HCT116 (cell line): ENCODE measurements around the gene UQCRQ.

Experiments
- CTCF ChIP-seq, 3 experiments: fragments of 200-600 bp in 1 of 3; sonication (generic) in 1 of 3; IDR thresholded peaks in 2 of 3; conservative IDR thresholded peaks in 1 of 3; 2 replicates each; pipeline ENCODE4 v1.5.1; 2012 to 2017; ENCODE audit warnings: low read depth in 2 of 3, low read length in 2 of 3, antibody characterized with exemption in 1 of 3, borderline replicate concordance in 1 of 3, control low read depth in 1 of 3, mild to moderate bottlenecking in 1 of 3, mixed read lengths in 1 of 3, mixed run types in 1 of 3, moderate library complexity in 1 of 3; ENCODE audit not compliant: insufficient read depth in 1 of 3
- EZH2 ChIP-seq: fragments of 200-600 bp; sonication (generic); IDR thresholded peaks from 2 replicates; pipeline ENCODE4 v1.6.1; 2017; ENCODE audit warnings: antibody characterized with exemption, mixed run types
- EZH2phosphoT487 ChIP-seq: fragments of 200-600 bp; IDR thresholded peaks from 2 replicates; pipeline ENCODE4 v1.6.1; 2018; ENCODE audit warnings: antibody characterized with exemption, borderline replicate concordance
- POLR2A ChIP-seq: IDR thresholded peaks from 2 replicates; pipeline ENCODE4 v1.7.0; 2011; ENCODE audit warnings: borderline replicate concordance; ENCODE audit not compliant: insufficient read depth, insufficient read length; ENCODE audit errors: extremely low read depth
- POLR2AphosphoS5 ChIP-seq: IDR thresholded peaks from 2 replicates; pipeline ENCODE4 v1.6.1; 2011; ENCODE audit warnings: mild to moderate bottlenecking, low read depth, low read length, moderate library complexity
- SIN3A ChIP-seq: IDR thresholded peaks from 2 replicates; pipeline ENCODE4 v1.6.1; 2012; ENCODE audit warnings: low read depth
- SRF ChIP-seq: IDR thresholded peaks from 2 replicates; pipeline ENCODE4 v1.6.1; 2012; ENCODE audit warnings: low read depth
- ZFX ChIP-seq: fragments of 450-650 bp; IDR thresholded peaks from 2 replicates; pipeline ENCODE4 v1.6.1; 2017
- ZNF274 ChIP-seq: fragments of 200-500 bp; sonication (Bioruptor generic); IDR thresholded peaks from 2 replicates; pipeline ENCODE4 v1.6.1; 2014; ENCODE audit warnings: mild to moderate bottlenecking, low read depth, low read length, inconsistent platforms
- TF ChIP-seq, protein P1 (sequence below): IDR thresholded peaks from 2 replicates; pipeline ENCODE4 v1.6.1; 2012; ENCODE audit warnings: low read depth

DNA sequence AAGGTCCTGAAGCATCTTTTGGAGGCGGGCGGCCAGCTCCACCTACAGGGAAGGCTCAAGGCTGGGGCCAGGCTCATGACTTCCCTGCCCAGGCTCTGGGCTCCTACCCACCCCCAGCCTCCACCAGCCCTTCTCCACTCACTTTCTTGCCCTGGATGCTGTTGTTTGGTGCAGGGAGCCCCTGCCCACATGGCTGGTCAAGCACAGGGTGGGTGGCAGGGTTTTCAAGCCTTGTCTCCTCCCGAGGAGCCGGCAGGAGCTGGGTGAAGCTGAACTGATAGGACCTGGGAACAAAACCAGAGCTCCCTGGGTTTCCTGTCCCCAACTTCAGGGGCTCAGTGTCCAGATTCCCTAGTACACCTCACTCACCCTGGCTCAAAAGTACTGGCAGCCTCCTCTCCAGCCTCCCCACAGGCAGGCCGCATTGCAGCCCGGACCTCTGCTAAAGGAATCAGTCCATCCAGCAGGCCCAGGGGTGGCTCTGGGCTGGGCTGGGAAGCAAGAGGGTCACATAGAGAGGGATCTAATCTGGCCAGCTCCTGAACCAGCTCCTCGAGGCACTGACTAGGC is 42.9 kb upstream of the UQCRQ start:
- no peak for TF ChIP-seq CTCF (IDR thresholded peaks at IDR 0.05 in 2 of 3, conservative IDR thresholded peaks at IDR 0.05 in 1 of 3; ENCODE audit: borderline replicate concordance in 1 of 3, insufficient read depth in 1 of 3, low read depth in 2 of 3, low read length in 2 of 3)
- TF ChIP-seq POLR2A = no peak
- no peak for TF ChIP-seq ZFX
- TF ChIP-seq SRF = no peak
- no peak for TF ChIP-seq POLR2AphosphoS5
- TF ChIP-seq, protein P1, sequence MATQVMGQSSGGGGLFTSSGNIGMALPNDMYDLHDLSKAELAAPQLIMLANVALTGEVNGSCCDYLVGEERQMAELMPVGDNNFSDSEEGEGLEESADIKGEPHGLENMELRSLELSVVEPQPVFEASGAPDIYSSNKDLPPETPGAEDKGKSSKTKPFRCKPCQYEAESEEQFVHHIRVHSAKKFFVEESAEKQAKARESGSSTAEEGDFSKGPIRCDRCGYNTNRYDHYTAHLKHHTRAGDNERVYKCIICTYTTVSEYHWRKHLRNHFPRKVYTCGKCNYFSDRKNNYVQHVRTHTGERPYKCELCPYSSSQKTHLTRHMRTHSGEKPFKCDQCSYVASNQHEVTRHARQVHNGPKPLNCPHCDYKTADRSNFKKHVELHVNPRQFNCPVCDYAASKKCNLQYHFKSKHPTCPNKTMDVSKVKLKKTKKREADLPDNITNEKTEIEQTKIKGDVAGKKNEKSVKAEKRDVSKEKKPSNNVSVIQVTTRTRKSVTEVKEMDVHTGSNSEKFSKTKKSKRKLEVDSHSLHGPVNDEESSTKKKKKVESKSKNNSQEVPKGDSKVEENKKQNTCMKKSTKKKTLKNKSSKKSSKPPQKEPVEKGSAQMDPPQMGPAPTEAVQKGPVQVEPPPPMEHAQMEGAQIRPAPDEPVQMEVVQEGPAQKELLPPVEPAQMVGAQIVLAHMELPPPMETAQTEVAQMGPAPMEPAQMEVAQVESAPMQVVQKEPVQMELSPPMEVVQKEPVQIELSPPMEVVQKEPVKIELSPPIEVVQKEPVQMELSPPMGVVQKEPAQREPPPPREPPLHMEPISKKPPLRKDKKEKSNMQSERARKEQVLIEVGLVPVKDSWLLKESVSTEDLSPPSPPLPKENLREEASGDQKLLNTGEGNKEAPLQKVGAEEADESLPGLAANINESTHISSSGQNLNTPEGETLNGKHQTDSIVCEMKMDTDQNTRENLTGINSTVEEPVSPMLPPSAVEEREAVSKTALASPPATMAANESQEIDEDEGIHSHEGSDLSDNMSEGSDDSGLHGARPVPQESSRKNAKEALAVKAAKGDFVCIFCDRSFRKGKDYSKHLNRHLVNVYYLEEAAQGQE = no peak
- no peak for TF ChIP-seq SIN3A
- no peak for TF ChIP-seq EZH2phosphoT487
- TF ChIP-seq EZH2 = no peak
- no peak for TF ChIP-seq ZNF274
